Esophagus squamous epithelium (tissue), 4 donors: ENCODE data around the gene TBC1D3B.

ENCODE experiments used
- POLR2A ChIP-seq, 4 donors: fragments of 450-650 bp; IDR thresholded peaks; one replicate each; pipeline ENCODE4 v1.6.1; 2017; ENCODE audit warnings: antibody characterized with exemption in 4 of 4, mild to moderate bottlenecking in 4 of 4, moderate library complexity in 3 of 4
- TF ChIP-seq, protein P1 (sequence below), 6 experiments: fragments of 450-650 bp in 4 of 6; fragments of 200-600 bp in 2 of 6; sonication (generic) in 2 of 6; IDR thresholded peaks; one replicate each; pipeline ENCODE4 v1.5.1; 2016 to 2019; ENCODE audit warnings: antibody characterized with exemption in 6 of 6, mild to moderate bottlenecking in 4 of 6, moderate library complexity in 4 of 6

- TF ChIP-seq, protein P1, sequence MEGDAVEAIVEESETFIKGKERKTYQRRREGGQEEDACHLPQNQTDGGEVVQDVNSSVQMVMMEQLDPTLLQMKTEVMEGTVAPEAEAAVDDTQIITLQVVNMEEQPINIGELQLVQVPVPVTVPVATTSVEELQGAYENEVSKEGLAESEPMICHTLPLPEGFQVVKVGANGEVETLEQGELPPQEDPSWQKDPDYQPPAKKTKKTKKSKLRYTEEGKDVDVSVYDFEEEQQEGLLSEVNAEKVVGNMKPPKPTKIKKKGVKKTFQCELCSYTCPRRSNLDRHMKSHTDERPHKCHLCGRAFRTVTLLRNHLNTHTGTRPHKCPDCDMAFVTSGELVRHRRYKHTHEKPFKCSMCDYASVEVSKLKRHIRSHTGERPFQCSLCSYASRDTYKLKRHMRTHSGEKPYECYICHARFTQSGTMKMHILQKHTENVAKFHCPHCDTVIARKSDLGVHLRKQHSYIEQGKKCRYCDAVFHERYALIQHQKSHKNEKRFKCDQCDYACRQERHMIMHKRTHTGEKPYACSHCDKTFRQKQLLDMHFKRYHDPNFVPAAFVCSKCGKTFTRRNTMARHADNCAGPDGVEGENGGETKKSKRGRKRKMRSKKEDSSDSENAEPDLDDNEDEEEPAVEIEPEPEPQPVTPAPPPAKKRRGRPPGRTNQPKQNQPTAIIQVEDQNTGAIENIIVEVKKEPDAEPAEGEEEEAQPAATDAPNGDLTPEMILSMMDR (IDR thresholded peaks at IDR 0.05) = no peak
- TF ChIP-seq POLR2A (IDR thresholded peaks at IDR 0.05) = no peak
Measured at GRCh38 chr17:36214918-36215317, 38.5 kb upstream of the TBC1D3B start.
